Suppressor macrophage treated with lipopolysaccharide for 1 hour (primary cell): ENCODE data around the gene CR1.
A peak's percentile ranks its signal among the peaks of the same experiment; 100 is the strongest.
"Not testable (repeated sequence)": the region's sequence is repeated elsewhere in the genome, so short reads cannot be mapped to it uniquely, and the experiment has no call there.

Source experiments
- DNase-seq, 3 donors: peaks; one replicate each; pipeline ENCODE4 v3.0.0-alpha.2; 2020 to 2022

The CR1 gene

DNA sequence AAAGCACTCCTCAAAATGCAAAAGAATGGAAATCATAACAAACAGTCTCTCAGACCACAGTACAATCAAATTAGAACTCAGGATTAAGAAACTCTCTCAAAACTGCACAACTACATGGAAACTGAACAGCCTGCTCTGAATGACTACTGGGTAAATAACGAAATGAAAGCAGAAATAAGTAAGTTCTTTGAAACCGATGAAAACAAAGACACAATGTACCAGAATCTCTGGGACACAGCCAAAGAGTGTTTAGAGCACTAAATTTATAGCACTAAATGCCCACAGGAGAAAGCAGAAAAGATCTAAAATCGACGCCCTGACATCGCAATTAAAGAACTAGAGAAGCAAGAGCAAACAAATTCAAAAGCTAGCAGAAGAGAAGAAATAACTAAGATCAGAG, 95.2 kb downstream of the CR1 start:
- DNase-seq, result not testable (repeated sequence)

DNA sequence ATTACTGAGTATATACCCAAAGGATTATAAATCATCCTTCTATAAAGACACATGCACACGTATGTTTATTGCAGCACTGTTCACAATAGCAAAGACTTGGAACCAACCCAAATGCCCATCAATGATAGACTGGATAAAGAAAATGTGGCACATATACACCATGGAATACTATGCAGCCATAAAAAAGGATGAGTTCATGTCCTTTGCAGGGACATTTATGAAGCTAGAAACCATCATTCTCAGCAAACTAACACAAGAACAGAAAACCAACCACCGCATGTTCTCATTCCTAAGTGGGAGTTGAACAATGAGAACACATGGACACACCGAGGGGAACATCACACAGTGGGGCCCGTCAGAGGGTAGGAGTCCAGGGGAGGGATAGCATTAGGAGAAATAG, 98.1 kb downstream of the CR1 start:
- DNase-seq, result not testable (repeated sequence)

DNA sequence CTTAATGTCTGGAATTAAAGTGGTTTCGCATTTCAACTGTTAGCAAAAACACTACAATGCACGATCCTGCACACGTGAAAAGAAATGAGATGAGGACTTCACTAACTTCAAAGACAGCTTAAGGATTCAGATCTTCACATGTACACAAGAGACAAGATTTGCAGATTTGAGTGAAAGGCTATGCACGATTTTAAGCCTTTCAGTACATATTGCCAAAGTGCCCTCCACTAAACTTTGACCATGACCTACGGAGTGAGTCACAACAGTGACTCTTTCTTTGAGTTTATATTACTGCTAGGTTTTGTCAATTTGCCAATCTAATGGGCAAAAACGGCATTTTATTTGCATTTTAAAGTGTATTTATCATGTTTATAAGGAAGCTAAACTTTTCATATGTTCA, 107.8 kb downstream of the CR1 start:
- DNase-seq, result peak in 1 of 3 donors; percentile 4

DNA sequence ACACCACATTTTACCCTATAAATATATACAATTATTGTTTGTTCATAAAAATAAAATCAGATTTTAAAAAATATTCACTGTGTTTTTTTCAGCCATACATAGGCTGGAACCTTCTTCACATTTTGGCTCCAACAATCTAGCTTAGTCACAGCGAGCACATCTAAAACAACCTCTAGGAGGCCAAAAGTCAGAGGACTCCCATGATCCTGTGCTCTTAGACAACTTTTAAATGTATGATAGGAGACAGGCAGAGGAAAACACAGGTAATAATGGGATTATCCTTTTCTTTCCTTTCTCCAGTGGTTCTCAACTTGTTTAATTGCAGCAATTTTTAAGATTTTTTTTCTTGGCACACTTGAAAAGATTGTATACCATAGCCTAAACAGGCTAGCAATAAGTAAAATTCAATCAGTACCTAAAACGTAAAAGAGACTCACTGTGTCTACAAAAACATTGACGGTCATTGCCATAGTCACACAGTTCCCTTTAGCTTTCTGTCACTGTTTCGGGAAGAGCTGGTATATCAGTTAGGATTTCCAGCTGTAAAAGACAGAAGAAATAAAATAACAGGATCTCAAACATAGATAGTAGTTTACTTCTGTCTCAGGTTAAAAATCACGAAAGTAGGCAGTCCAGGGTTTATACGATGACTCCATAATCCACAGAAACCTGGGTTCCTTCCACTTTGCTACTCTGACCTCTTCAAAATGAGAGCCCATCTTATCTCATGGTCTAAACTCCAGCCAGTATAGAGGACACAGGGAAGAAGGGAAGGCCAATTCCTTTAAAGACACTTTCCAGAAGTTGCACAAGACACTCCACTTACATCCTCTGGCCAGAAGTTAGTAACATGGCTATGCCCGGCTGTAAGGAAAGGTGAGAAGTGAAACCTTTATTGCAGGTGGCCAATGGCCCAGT, 109.7 kb downstream of the CR1 start:
- no peak for DNase-seq

DNA sequence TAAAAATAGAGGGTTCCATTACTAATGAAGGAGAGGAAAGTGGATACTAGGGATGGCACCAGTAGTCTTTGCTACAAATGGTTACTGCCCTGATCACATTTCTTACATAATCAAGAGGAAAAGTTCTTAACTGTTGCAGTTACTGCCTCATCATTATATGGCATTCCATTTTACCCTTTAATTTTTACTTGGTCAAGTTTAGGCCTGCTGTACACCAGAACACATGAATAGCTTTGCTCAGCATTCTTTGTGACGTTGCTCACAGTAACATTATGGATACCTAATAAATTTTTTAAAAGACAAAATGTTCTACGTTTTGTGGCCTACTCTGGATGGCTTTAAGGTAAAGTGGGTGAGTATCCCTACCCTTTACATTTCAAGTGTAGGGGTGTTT, 110.4 kb downstream of the CR1 start:
- DNase-seq, result no peak

DNA sequence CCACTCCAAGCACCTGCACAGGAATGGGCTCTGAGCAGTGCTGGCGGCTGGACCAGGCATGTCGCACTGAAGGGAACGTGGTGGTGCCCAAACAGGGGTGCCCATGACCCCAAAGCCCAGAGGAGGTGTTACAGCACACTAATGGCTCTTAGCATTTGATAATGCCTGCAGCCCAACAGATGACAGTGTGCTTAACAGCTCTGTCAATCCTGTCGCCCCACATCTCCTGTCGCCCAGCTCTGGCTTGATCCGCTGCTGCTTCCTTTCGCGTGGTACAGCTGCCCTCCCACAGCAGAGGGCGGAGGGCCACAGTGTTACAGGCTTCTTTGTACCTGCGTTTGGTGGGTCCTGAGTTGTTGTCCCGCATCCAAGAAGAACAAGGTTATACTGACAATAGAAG, 116.8 kb downstream of the CR1 start:
- DNase-seq, result no peak

DNA sequence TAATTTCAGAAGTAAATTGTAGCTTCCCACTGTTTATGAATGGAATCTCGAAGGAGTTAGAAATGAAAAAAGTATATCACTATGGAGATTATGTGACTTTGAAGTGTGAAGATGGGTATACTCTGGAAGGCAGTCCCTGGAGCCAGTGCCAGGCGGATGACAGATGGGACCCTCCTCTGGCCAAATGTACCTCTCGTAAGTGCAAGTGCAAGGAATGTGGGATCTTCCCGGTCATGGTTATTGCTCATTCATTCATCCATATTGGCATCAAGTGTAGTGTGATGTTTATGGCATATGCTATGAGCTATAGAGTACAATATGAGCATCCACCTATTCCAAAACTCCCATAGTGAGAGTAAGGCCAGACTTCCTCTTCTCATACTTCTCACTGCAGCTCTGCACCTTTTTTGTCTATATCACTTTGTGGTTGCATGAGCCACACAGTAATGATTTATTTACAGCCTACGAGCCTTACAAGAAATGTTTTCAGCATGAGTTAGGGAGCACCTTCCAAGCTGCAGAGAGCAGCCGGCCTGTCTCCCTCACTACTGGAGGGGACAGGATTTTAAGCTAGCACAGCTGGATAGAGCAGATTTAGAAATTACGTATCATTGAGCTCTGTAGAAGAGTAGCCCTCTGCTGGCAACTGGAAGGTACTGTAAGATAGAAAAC, 124.0 kb downstream of the CR1 start:
- peak; percentile 64 to 72 (median 67) for DNase-seq

DNA sequence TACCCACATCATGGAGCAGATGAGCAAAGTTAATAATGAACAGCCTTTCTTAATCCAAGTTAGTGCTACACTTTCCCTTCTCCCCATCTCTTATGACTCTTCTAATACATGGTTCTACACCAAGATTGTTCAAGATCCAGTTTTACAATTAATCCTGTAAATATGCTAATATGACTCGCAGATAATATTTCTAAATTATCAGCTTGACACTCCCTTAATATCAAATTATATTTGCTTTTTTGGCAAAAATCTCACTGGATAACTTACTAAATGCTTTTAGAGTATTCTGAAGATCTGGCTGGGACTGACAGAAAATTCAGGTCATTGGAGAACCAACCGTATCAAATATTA, 124.6 kb downstream of the CR1 start:
- DNase-seq, result no peak

DNA sequence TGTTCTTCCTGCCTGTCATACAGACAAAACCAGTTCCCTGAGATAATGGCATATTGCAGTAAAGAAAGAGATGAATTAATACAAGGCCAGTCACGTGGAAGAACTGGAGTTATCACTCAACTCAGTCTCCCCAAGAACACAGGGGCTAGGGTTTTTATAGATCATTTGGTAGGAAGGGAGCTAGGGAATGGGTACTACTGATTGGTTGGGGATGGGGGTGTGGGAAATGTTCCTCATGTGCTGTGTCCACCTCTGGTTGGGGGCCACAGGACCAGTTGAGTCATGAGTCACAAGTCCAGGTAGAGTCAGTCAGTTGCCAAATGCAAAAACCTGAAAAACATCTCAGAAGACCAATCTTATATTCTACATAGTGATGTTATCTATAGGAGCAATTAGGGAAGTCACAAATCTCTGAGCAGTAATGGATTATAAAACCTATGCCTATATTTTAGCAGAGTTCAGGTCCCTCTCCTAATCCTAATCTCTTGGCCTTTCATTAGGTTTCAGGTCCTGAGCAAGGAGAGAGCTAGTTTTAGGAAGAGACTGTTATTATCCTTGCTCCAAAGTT, 129.6 kb downstream of the CR1 start:
- not testable (repeated sequence) for DNase-seq

DNA sequence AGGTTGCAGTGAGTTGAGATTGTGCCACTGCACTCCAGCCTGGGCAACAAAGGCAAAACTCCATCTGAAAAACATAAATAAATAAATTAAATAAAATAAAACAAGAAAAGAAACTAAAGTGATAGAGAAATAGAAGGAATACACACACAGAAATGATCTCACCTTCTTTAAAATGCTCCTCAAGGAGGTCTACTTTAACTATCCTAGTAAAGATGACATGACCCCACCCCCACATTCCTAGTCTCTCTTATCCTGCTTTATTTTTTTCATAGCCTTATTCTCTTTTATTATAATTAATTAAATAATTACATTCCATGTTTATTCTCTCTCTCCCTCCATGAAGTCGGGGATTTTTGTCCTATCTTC, 131.0 kb downstream of the CR1 start:
- no peak for DNase-seq

DNA sequence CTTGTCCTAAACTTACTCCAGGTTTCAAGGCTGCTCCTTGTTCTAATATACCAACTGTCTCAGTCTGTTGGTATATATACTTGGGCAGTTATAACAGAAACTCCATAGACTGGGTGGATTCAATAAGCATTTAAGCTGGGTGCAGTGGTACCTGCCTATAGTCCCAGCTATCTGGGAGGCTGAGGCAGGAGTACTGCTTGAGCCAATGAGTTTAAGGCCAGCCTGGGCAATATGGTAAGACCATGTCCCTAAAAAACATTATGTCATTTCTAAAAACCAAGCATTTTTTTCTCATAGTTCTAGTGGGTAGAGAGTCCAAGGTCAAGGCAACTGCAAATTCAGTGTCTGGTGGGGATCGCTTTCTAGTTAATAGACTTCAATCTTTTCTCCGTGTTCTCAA, 131.5 kb downstream of the CR1 start:
- DNase-seq, result no peak

DNA sequence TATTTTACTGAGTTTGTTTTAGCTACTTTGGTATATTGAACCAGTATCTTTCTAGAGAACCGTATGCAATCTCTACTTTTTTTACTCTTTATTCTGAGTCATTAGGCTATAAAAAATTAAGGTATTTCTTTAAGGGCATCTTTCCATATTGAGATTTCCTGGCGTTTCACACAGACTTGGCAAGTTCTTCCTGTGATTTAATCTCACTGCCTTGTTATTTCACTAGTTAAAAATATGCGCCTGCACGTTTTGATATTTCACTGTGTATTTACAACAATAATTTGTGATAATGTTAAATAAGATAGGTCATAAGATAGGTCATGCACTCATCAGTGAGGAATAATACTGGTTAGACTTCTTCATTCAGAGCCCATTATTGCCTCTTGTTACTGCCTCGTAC, 132.8 kb downstream of the CR1 start:
- DNase-seq, result no peak

DNA sequence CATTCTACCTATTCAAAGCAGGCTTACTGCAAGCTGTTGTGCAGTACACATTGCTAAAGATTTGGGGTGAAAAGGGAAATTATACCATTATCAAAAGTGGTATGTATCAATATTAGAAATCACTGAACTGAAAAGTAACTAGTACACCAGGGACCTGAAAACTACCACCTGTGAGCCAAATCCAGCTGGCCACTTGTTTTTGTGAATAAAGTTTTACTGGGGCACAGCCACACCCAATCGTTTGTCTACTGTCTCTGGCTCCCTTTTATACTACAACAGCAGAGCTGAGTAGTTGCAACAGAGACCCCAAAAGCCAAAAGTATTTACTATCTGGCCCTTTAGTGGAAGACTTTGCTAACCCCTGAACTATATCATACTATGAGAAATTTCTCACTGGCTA, 135.2 kb downstream of the CR1 start:
- DNase-seq, result no peak

DNA sequence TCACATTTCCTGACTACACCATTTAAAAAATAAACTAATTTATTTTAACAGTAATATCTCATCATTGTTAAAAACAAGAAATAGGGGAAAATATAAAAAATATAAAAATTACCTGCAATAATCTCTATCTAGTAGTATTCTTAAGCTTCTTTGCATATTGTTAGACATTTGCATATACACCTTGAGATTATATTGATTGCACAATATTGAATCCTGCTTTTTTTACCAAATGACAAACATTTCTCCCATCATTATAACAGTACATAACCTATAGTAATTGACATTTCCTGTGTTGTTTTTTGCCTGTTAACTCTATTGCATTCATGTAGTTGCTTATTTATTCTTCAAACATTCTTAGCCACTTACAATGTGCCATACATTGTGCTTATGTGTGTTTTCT, 137.3 kb downstream of the CR1 start:
- no peak for DNase-seq

DNA sequence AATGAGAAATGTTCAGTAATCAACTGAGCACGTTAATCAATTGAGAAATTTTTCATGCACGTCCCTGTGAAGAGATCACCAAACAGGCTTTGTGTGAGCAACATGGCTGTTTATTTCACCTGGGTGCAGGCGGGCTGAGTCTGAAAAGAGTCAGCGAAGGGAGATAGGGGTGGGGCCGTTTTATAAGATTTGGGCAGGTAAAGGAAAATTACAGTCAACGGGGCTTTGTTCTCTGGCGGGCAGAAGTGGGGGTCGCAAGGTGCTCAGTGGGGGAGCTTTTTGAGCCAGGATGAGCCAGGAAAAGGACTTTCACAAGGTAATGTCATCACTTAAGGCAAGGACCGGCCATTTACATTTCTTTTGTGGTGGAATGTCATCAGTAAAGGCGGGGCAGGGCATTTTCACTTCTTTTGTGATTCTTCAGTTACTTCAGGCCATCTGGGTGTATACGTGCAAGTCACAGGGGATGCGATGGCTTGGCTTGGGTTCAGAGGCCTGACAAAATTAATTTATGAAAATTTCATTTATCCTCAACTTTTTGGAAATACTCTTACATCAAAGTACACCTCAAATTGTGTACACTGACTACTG, 137.8 kb downstream of the CR1 start:
- DNase-seq, result not testable (repeated sequence)

DNA sequence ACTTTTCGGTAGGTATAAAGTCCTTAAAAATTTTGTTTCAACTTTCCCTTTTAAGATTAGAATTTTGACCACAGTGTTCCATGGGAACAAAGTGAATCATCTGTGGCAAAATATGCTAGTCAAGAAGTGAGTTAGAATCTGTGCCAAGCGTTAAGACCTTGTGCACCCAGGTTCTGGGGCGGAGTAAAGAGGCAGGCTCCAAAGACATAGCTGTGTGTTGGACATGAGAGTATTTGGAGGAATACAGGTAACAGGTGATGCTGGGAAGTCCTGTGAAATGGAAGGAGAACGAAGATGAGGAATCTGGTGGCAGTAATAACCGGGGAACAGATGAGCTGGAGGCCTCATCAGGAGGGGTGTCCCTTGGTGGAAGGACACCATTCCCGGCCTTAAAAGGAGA, 138.3 kb downstream of the CR1 start:
- DNase-seq, result not testable (repeated sequence)

DNA sequence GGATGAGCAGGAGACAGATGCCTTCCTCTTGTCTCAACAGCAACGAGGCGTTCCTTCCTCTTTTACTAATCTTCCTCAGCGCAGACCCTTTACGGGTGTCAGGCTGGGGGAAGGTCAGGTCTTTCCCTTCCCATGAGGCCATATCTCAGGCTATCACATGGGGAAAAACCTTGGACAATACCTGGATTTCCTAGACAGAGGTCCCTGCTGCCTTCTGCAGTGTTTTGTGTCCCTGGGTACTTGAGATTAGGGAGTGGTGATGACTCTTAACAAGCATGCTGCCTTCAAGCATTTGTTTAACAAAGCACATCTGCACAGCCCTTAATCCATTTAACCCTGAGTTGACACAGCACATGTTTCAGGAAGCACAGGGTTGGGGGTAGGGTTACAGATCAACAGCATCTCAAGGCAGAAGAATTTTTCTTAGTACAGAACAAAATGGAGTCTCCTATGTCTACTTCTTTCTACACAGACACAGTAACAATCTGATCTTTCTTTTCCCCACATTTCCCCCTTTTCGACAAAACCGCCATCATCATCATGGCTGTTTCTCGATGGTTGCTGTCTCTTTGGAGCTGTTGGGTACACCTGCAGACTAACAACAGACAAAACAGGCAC, 139.7 kb downstream of the CR1 start:
- not testable (repeated sequence) for DNase-seq

DNA sequence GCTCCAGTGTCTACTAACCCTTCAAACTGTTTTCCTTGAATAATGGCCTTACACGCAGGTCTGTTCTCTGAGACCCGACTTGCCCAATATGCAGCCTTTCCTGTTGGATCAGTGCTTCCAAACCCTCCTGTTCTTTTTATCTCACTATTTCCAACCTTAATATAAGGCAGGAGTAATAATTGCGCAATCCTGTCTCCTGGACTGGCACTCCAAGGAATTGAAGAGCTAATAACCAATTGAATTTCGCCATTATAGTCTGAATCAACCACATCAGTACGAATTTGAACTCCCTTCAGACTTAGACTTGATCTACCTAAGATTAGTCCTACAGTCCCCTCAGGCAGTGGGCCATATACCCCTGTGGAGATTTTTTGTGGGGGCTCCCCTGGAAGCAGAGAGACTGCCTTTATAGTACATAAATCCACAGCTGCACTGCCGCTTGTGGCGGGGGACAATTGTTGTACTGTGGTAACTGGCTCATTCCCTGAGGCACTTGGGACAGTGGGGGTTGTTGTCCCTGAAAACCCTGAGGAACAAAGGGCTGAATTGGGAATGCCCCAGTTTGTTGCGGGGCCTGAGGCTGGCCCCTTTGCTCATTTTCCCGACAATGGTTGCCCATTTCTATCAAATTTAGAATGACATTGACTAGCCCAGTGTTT, 142.7 kb downstream of the CR1 start:
- DNase-seq, result not testable (repeated sequence)

DNA sequence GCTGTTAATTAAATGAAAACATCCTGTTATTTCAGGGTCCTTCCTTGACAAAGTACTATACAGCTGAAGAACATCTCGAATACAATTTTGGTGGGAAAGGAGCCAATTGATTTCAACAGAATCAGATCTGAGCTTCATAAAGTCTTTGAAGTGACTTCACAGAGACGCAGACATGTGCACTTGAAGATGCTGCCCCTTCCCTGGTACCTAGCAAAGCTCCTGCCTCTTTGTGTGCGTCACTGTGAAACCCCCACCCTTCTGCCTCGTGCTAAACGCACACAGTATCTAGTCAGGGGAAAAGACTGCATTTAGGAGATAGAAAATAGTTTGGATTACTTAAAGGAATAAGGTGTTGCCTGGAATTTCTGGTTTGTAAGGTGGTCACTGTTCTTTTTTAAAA, 143.4 kb downstream of the CR1 start:
- DNase-seq, result not testable (repeated sequence)

DNA sequence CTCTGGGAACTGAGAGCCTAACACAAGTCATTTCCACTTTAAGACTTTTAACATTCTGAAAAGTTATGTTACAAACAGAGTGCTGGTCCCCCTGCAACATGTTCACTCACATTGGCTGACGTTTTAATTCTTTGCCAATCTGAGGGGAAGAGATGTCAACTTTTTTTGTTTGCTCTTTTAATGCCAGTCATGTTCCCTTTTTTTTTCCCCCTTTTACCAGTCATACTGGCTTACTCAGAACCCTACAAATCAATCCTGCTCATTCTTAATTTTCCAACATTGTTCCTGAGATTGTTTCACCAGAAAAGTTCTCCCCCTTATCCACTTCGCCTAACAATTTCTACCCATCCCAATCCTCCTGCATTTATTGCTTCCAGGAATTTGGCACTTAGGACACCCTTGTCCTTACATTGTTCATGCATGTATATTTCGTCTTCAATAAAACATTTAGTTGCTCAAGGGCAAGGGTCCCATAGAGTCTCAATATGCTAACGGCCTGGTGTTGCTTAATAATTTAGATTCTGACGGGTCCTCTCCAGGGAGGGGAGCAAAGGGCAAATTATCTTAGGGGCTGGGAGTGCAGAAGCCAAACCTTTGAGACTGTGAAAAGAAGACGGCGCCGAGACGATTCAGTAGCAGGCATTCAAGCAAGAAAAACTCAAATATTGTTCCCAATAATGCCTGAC, 148.4 kb downstream of the CR1 start:
- DNase-seq, result peak; percentile 31 to 68 (median 38)

DNA sequence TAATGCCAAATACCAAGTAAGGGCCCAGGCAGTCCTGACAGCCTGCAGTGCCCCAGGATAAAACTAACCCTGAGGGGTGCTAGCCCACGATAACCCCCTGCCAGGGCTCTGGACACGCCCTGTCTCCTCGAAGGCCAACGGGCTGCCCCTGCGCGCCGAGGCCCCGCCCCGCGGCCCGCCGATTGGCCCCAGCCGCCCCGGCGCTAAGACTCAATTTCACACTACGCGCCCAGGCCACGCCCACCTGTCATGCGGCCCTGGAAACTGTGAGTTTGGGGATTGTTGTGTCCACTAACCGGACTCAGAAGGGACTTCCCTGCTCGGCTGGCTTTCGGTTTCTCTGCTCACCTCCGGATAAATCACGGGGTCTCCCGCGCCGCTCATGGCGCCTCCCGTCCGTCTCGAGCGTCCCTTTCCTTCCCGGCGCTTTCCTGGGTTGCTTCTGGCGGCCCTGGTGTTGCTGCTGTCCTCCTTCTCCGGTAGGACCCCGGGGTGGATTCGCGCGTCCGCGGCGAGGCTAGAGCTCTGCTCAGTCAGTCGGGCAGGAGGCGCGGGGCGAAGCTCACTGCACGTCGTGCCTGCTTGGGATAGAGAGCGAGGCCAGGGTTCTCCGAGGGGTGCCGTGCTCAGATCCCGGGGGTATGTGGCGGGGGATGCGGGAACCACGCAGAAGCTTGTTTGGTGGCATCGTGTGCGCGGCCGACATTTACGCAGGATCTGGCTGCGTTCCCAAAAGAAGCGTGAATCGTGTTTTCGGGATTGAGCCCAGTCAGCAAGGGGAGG, 149.1 kb downstream of the CR1 start, which contains the start of gene CR1L:
Gene CR1L, plus strand, starts transcription at position 282 of the 783 bp plus-strand sequence. Its CDS starts 101 bp downstream, at position 383.
- peak; percentile 94 to 97 (median 97) for DNase-seq
